A549 (cell line): ENCODE measurements around the gene DISC1. TPM values are rescaled to one million over a fixed set of nuclear protein-coding genes. Genes with fewer than 3 reads are reported as not detected.

Experiments used
- EHMT2 ChIP-seq: fragments of 200-600 bp; sonication (generic); IDR thresholded peaks from 2 replicates; pipeline ENCODE4 v1.6.1; 2016; ENCODE audit warnings: antibody characterized with exemption, low read depth, mild to moderate bottlenecking, moderate library complexity
- HMGXB4 ChIP-seq: fragments of 250-450 bp; sonication (Bioruptor Pico); IDR thresholded peaks from 2 replicates; pipeline ENCODE4 v1.5.0; 2021; ENCODE audit warnings: mild to moderate bottlenecking, moderate library complexity, borderline replicate concordance
- PBX3 ChIP-seq: IDR thresholded peaks from 2 replicates; pipeline ENCODE4 v1.6.1; 2012
- POLR2AphosphoS2 ChIP-seq: conservative IDR thresholded peaks from 2 replicates; pipeline ENCODE4 v1.6.1; 2012; ENCODE audit warnings: low read length, improper control_type of control experiment, inconsistent platforms
- TFCP2L1 ChIP-seq: fragments of 250-450 bp; sonication (Bioruptor Pico); IDR thresholded peaks from 2 replicates; pipeline ENCODE4 v1.5.0; 2021; ENCODE audit warnings: mild to moderate bottlenecking
- USF2 ChIP-seq: fragments of 450-650 bp; IDR thresholded peaks from 2 replicates; pipeline ENCODE4 v1.6.1; 2014; ENCODE audit warnings: antibody characterized with exemption
- ZC3H11A ChIP-seq: fragments of 450-650 bp; IDR thresholded peaks from 2 replicates; pipeline ENCODE4 v1.6.1; 2014; ENCODE audit warnings: antibody characterized with exemption, mild to moderate bottlenecking
- polyA plus RNA-seq, 4 experiments: library from polyadenylated mRNA; depleted of rRNA in 3 of 4; stranded (reverse); fragments of >200 nt; fragmentation: RNase III in 1 of 4; extraction: RNeasy Plus Mini Kit Qiagen cat#74134 plus additional on column Dnase treatment in 1 of 4; gene quantifications; 2 replicates in 3 of 4; 3 replicates in 1 of 4; pipeline ENCODE4 v1.2.3, GENCODE V29; 2011 to 2017
- small RNA-seq, 6 experiments: library from RNA; depleted of rRNA; stranded (forward); fragments of <200 nt; gene quantifications; one replicate each; pipeline ENCODE3, GENCODE V24; 2012
- TF ChIP-seq, protein P1 (sequence below): fragments of >200 bp; sonication (Bioruptor Twin); formaldehyde crosslinking; IDR thresholded peaks from 3 replicates; pipeline ENCODE4 v1.6.1; 2016

DISC1 gene
- polyA plus RNA-seq, 2 of the 4 experiments (the other 2 are of a cell fraction): 0.39 to 0.74 TPM

DNA sequence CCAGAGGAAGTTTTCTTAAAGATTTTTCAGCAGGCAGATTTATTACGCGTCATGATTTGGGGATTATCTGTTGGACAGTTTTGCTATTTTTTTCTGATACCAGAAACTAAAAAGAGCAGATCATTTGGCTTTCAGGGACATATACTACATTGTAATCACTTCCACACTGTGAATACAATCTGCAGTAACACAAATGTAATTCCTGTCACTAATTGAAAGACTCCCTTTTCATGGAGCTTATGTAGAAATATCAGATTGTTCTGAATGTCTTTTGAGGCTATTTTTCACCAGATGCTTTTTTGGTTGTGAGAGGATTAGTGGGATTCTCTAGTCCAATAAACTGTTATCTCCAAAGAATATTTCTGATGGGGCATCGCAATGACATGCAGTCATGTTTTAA lies 464.2 kb downstream of the DISC1 start (continued):
- TF ChIP-seq, protein P1, sequence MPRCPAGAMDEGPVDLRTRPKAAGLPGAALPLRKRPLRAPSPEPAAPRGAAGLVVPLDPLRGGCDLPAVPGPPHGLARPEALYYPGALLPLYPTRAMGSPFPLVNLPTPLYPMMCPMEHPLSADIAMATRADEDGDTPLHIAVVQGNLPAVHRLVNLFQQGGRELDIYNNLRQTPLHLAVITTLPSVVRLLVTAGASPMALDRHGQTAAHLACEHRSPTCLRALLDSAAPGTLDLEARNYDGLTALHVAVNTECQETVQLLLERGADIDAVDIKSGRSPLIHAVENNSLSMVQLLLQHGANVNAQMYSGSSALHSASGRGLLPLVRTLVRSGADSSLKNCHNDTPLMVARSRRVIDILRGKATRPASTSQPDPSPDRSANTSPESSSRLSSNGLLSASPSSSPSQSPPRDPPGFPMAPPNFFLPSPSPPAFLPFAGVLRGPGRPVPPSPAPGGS: no peak
- TF ChIP-seq HMGXB4: no peak
- TF ChIP-seq USF2: no peak
- TF ChIP-seq EHMT2: no peak
- no peak for TF ChIP-seq PBX3
- no peak for TF ChIP-seq POLR2AphosphoS2
- no peak for TF ChIP-seq ZC3H11A
- TF ChIP-seq TFCP2L1 (CRISPR knock-in tag): no peak
- TF ChIP-seq, all 56 proteins: peak for 0

Small RNA genes lying within 50 kb of the gene (small RNA-seq; reads per million reads assigned to genes)
- 0 reads per million in 6 experiments for gene RF02102
- gene RNU5A-5P: 0 to 0.16 (median 0) reads per million in 6 experiments

Other genes starting within 250 kb of the DISC1 start
- gene EGLN1, start 204.5 kb upstream of the DISC1 start, polyA plus RNA-seq (2011; rRNA removed): 114 and 156 TPM in 2 replicates
- gene EGLN1, start 204.5 kb upstream of the DISC1 start, polyA plus RNA-seq (2017; fragmentation: RNase III; extraction: RNeasy Plus Mini Kit Qiagen cat#74134 plus additional on column Dnase treatment): 55.2 to 58.7 TPM (median 57.7 TPM) in 3 replicates
- 45.0 and 58.3 TPM in 2 replicates for gene TSNAX, start 98.1 kb upstream of the DISC1 start, polyA plus RNA-seq (2011; rRNA removed)
- 48.5 to 51.9 TPM (median 51.4 TPM) in 3 replicates for gene TSNAX, start 98.1 kb upstream of the DISC1 start, polyA plus RNA-seq (2017; fragmentation: RNase III; extraction: RNeasy Plus Mini Kit Qiagen cat#74134 plus additional on column Dnase treatment)